GM13976 (cell line): ENCODE measurements around the gene ZNF598.

Source experiments
- DNase-seq: peaks from one replicate; pipeline ENCODE4 v3.0.0; 2012; ENCODE audit warnings: low spot score
- in situ Hi-C: fragments of 300-500 bp; cut with MboI; formaldehyde crosslinking; loops from one replicate; pipeline ENCODE4 v1.12.0; 2022; ENCODE audit warnings: low sequenced_read_pairs, mixed read lengths, inconsistent platforms; ENCODE audit not compliant: unreplicated experiment
- TF ChIP-seq, protein P1 (sequence below): IDR thresholded peaks from 2 replicates; pipeline ENCODE4 v1.5.1; 2012; ENCODE audit warnings: borderline replicate concordance, mild to moderate bottlenecking; ENCODE audit not compliant: insufficient read depth; ENCODE audit errors: extremely low read depth, missing control alignments, control extremely low read depth

The ZNF598 gene

DNA sequence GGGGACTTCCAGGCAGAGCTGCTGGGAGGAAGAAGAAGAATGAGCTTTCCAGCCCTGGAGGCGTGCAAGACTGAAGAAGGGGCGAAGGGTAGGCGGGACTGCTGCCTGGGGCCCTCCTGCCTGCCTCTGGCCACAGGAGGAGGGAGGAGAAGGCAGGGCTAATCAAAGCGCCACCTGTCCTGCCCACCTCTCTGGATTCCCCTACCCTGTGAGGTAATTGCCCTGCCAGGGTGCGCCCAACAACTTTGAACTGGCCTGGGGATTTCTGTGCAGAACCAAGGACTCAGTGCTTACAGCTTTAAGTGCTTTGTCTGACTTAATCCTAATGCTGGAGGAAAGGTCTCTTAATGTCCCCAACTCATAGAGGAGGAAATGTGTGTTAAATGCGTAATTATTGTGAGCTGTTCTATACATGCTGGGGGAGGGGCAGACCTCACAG lies 28.2 kb downstream of the ZNF598 start, which contains the start of gene NOXO1:
Gene NOXO1 (minus strand): TSS at position 72 of the 439 bp plus-strand sequence. CDS start 290 bp downstream, outside the sequence.
- DNase-seq, result no peak
- in situ Hi-C loops, result no loop called here

DNA sequence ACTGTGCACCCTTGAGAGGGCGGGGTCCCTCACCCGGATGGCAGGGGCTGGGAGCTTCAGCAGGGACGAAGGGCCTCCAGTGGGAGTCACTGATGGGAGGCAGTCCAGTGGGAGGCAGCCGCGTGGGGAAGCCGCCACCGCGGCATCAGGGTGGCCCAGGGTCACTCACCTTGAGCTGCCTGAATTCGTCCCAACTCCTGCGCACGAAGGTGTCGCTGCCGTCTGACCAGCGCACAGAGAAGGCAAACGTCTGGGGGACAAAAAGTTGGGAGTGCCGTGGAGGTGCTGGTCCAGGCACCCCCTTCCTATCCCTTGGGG lies 28.9 kb downstream of the ZNF598 start:
- DNase-seq, result no peak
- in situ Hi-C loops, result no loop called here
- TF ChIP-seq, protein P1, sequence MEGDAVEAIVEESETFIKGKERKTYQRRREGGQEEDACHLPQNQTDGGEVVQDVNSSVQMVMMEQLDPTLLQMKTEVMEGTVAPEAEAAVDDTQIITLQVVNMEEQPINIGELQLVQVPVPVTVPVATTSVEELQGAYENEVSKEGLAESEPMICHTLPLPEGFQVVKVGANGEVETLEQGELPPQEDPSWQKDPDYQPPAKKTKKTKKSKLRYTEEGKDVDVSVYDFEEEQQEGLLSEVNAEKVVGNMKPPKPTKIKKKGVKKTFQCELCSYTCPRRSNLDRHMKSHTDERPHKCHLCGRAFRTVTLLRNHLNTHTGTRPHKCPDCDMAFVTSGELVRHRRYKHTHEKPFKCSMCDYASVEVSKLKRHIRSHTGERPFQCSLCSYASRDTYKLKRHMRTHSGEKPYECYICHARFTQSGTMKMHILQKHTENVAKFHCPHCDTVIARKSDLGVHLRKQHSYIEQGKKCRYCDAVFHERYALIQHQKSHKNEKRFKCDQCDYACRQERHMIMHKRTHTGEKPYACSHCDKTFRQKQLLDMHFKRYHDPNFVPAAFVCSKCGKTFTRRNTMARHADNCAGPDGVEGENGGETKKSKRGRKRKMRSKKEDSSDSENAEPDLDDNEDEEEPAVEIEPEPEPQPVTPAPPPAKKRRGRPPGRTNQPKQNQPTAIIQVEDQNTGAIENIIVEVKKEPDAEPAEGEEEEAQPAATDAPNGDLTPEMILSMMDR, result no peak

More for the DNA sequence above, 28.2 kb downstream of the ZNF598 start, which contains the start of gene NOXO1:
- TF ChIP-seq, protein P1, result no peak

DNA sequence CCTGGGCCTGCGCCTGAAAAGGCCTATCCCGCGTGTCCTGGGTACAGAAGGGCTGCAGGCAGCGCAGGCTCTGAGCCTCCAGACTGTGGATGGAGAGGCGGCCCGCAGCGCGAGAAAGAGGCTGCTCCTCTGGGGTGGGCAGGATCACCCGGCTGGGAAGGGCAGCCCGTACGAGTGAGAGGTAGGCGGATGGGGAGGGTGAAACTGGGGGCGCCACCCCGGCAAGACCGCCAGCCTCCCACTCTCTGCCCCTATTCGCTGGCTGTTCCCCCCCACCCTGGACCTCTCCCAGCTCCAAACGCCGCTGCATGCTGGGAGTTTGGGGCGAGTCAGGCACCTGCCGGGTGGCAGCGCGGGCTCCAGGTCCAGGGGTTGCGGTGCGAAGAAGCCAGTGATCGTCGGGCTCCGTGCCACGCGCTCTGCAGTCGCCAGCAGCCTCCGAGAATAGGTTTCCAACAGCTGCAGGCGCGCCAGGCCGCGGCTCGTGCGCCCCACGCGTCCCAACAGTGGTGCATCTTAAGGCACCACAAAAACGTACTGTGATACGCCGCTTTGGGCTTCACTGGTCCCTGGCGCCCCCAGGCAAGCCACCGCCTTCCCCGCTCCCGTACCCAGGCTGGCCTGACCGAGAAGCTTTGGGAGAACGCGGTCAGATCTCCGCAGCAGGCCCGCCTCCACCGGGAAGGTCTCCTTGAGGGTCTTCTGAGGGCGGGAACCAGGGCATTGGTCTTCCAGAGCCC lies 29.4 kb downstream of the ZNF598 start:
- in situ Hi-C loops, result no loop called here
- TF ChIP-seq, protein P1, result no peak
- no peak for DNase-seq

DNA sequence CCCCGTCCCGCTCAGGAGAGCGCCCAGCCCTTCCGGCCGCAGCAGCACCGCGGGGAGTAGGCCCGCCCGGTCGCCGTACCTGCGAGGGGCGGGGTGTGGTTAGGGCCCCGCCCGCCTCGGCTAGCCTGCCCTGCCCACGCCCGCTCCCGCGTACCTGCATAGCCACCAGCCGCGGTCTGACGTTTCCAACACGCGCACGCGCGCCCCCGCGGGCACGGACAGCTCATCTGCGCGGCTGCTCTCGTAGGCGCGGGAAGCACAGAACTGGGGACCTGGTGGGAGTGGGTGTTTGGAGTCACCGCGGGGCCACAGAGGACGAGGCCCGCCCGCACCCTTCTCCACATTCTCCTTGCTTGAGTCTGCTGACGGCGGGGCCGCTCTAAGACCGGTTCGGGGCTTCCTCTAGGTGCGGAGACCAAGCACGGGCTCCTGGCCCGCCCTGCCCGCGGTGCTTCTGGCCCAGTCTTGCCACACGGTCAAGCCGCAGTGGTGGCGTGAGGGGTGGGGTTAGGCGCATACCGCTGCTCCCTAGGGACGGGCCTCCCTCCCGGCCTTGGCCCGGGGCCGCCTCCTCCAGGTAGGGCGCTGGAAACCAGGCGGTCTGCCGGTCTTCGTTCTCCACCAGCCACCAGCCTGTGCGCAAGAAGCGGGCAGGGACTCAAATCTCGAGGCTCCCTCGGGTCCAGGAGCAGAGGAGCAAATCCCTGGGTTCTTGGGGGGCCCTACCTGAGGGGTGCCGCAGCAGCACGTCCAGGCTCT lies 30.2 kb downstream of the ZNF598 start:
- DNase-seq, result no peak
- TF ChIP-seq, protein P1, result no peak
- in situ Hi-C loops, result no loop called here

DNA sequence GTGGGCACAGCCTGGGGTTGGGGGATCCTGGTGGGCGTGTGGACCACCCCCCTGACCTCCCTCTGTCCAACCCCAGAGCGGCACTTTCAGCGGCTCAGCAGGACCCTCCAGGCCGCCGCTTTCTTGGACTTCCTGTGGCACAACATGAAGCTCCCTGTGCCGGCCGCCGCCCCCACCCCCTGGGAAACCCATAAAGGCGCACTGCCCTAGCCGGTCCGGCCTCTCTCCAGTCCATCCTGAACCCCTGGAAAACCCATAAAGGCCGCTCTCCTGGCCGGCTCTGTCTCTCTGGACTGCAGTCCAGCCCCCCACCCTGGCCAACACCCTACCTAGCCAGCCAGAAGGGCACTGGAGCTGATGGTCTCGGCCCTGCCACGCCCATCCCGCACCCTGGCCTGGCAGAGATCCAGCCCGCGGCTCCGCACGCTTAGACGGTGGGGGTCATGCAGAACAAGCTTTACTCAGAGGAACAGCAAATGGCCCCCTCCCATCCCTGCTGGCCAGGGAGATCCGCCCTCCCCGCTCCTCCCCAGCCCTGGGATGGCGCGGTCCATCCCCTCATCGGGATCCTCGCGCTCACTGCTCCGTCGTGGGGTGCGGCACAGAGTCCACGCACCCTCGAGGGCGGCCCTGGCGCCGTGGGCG lies 31.0 kb downstream of the ZNF598 start:
- TF ChIP-seq, protein P1, result no peak
- in situ Hi-C loops, result no loop called here
- no peak for DNase-seq

DNA sequence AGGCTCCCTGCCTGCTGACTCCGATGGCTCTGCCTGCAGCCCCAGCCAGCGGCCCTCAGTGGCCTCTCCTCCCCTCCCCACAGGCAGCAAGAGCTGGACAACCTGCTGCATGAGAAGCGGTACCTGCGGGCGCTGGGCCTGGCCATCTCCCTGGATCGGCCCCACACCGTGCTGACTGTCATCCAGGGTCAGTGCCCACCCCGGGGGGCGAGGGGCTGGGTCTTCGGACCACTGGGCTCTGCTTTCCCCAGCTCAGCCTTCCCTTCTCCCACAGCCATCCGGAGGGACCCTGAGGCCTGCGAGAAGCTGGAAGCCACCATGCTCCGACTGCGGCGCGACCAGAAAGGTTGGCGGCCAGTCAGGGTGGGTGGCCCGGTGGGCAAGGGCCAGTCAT lies 31.7 kb downstream of the ZNF598 start:
- TF ChIP-seq, protein P1, result no peak
- no peak for DNase-seq
- in situ Hi-C loops, result no loop called here
